NCI-H1048 (cell line): ENCODE data around the gene SELENOF.
"Not testable (repeated sequence)": the region's sequence is repeated elsewhere in the genome, so short reads cannot be mapped to it uniquely, and the experiment has no call there.

Source experiments
- DNase-seq: peaks from one replicate; lab custom pipeline; 2025; lab: John Stamatoyannopoulos, UW

Gene SELENOF

DNA sequence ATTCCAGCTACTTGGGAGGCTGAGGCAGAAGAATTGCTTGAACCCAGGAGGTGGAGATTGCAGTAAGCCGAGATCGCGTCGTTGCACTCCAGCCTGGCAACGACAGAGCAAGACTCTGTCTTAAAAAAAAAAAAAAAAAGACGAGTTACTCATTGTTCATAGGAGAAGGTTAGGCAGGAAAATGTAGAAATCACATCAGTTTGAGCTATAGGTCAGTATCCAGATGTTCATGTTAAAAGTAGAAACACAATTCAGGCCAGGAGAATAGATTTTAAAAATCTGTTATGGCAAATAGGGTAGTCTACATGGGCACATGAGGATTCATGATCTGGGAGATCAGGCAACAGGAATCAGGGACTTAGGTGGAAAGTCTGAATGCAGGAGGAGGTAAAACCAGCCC is 57.7 kb downstream of the SELENOF start:
- no peak for DNase-seq

DNA sequence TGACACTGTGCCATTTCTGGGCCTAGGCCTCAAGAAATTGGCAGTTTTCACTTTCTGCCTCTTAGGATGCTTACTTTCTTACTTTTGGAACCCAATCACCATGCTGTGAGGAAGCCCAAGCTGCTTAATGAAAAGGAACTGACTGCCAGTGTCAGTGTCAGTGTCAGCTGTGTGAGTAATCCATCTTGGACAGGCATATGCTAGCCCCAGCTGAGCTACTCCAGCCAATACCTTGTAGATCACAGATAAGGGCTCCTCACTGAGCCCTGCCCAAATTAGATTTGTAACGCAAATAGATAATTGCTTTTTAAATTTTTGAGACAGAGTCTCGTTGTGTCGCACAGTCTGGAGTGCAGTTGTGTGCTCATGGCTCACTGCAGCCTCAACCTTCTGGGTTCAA is 59.6 kb downstream of the SELENOF start:
- DNase-seq, result no peak

DNA sequence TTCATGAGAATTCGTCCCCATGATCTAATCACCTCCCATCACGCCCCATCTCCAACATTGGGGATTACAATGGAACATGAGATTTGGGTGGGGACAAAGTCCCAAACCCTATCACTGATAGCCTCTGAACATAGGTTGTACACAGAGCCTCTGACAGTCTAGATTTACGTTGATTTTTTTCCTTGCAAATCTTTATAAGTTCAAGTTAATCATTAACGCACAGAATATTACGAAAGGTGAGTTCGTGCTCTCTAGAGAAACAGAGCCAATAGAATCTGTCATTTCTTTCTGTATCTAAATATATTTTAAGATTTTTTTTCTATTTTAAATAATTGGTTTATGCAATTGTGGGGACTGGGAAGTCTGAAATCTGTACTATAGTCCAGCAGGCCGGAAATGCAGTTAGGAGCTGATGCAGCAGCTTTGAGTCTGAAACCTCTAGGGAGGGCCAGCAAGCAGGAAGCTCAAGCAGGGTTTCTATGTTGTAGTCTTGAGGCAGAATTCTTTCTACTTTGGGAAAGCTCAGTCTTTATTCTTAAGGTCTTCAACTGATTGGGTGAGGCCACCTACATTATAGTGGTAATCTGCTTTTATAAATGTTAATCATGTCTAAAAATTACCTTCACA is 61.0 kb downstream of the SELENOF start:
- DNase-seq, result no peak

DNA sequence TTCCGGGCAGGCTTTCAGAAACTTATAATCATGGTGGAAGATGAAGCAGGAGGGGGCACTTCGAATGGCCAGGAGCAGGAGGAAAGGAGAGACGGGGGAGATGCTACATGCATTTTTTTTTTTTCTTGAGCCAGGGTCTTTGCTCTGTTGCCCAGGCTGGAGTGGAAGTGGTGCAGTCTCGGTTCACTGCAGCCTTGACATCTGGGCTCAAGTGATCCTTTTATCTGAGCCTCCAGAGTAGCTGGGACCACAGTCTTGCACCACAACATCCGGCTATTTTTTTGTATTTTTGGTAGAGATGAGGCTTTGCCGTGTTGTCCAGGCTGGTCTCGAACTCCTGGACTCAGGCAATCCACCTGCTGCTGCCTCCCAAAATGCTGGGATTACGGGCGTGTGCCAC is 61.6 kb downstream of the SELENOF start:
- no peak for DNase-seq

DNA sequence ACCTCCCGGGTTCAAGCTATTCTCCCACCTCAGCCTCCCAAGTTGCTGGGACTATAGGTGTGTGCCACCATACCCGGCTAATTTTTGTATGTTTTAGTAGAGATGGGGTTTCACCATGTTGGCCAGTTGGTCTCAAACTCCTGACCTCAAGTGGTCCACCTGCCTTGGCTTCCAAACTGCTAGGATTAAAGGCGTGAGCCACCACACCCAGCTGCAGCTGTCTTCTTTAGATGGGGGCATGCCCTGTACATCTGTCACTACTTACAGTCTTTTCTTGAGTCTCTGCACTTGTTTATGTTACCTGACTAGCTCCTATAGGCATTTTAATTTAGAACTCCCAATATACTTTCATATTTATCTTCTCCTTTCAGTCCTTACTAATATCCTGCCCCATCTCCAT is 64.2 kb downstream of the SELENOF start:
- no peak for DNase-seq

DNA sequence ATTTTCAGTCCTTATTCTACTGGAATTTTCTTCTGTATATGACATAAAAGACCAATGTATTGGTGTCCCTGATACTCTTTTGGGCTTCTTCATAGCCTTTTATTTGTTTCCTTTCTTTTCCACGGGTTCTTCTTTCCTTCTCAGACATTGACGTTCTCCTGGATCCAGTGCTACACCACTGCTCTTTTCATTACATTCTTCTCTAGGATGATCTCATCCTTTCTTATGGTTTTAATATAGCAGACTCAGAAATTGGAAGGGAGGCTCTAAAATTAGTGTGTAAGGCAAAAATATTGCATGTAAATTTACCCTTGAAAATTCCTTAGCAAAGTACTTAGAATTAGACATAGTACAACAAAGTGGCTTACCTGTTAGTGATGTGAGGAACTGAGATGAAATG is 65.3 kb downstream of the SELENOF start:
- DNase-seq, result no peak

DNA sequence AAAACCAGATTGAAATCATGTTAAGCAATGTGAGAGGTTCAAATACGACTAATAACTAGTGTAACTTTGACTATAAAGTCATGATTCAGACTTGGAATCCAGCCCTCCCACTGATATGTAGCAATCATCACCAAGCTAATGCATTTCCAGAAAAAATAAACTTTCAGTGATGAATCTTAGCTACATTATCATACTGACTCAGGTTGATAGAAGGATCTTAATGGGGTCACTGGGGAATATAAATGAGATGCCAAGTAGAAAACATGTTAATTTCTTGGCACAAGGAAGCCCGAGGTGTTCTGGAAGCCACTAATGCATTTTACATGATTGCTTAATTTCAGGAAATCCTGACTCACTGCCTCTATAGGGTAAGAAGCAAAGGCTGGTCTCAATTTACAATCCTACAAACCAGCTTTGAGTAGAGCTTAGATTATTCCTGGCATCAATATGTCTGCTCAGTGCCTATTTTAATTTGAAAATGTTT is 67.7 kb downstream of the SELENOF start:
- no peak for DNase-seq

DNA sequence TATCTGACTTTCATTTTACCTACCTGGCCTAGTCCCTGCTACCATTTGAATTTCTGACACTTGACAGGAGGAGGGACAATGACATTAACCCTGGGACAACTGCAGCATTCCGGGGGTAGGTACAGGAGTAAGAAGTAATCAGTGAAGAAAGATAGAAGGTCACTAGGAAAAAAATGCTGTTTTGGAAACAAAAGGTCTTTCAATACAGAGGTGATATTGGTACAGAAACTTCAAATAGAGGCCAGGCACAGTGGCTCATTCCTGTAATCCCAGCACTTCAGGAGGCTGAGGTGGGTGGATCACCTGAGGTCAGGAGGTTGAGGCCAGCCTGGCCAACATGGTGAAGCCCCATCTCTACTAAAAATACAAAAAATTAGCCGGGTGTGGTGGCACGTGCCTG is 68.4 kb downstream of the SELENOF start:
- DNase-seq, result no peak

DNA sequence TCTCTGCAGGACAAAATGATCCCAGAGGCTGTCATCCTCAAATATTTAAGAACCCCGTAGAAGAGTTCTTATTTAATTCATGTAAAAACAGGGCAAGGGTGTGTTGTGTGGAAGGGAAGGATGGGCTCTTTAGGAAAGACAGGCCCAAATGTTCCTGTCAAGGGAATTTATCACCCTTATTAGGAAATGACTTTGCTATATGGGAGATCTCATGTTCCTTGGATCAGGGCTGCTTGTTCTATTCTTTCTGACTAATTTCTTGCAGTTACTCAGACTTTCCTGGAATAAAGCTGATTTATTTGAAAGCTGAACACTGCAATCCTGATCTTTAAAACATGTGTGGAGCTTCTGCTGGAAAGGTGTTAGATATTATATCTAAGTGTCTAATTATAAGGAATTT is 72.8 kb downstream of the SELENOF start:
- no peak for DNase-seq

DNA sequence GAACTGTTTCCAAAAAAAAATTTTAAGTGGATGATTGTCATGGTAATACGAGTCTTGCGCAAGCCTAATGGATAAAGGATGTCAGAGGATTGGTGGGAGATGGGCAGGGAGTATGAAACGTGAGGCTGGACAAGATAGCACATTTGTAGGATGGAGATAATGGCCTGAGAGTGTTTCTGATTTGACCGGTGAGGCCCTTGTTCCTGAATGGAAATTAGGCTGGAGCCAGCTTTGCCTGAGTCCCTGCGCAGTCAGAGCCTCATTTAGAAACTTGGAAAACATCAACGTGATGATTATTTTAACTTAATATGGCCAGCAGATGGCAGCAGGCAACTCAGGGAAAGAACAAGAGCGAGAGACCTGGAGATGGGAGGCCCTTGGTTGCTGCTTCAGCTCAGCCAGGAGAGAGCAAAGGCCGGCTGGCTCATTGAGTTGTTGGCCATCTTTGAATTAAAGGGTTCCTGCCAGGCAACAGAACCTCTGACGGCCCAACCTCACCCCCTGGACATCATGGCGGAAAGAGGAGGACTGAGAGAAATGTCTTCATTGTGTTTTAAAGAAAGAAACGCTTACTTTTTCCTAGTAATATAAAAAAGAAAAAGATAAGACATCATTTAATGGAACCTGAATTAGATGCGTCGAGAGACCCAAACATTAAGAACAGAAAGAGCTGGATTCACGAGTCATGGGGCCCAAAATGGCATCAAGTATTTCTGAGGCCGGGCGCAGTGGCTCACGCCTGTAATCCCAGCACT is 80.3 kb downstream of the SELENOF start:
- peak; percentile 56 for DNase-seq

DNA sequence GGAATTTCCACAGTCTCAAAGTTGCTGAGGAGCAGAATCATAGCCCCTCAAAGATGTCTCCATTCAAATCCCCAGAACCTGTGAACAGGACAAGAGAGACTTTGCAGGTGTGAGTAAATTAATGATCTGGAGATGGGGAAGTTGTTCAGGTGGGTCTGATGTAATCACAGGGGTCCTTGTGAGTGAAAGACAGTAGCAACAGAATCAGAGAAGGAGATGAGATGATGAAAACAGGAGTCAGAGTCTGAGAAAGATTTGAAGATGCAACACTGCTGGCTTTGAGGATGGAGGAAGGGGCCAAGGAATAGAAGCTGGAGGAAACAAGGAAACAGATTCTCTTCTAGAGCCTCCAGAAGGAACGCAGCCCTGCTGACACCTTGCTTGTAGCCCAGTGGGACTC is 81.5 kb downstream of the SELENOF start:
- DNase-seq, result no peak

DNA sequence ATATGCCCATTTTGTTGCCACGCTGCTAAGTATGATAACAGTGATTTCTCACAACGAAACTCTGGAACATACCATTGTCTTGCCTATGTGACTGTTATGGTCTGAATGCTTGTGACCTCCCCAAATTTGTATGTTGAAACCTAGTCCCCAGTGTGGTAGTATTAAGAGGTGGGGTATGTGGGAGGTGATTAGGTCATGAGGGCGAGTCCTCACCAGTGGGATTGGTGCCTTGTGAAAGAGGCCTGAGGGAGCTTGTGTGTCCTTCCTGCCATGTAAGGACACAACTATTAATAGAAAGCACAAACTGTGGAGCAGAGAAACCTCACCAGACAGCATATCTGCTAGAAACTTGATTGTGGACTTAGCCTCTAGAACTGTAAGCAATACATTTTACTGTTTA is 84.6 kb downstream of the SELENOF start:
- no peak for DNase-seq

DNA sequence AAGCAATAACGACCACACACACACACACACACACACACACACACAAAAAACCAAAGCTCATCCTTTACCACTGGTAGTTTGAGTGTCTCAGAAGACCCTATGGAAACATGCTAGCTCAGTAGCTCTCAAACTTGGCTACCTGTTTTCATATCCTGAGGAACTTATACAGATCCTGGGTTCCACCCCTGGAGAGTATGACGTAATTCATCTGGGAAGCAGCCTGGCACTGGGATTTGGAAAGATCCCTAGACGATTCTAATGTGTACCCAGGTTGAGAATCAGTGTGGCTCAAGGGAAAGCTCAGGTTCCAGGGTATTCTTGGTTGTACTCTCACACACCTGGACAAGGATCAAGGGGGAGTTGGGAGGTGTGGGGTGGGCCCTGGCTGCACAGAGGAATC is 85.9 kb downstream of the SELENOF start:
- no peak for DNase-seq

DNA sequence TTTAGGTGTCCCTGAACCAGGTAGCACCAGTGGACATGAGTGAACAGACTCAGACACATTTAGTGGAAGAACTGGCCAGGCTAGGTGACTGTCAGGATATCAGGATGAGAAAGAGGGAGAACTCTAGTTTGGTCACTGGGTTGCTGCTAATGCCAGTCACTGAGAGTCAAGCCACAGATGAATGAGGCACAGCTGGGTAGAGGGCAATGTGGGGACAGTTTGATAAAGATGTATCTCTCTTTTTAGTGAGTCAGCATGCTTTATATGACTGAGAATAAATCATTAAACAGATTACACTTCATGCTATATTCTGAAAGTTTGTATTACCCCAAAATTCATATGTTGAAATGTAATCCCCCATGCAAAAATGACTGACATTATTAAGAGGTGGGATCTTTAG is 87.1 kb downstream of the SELENOF start:
- DNase-seq, result no peak

DNA sequence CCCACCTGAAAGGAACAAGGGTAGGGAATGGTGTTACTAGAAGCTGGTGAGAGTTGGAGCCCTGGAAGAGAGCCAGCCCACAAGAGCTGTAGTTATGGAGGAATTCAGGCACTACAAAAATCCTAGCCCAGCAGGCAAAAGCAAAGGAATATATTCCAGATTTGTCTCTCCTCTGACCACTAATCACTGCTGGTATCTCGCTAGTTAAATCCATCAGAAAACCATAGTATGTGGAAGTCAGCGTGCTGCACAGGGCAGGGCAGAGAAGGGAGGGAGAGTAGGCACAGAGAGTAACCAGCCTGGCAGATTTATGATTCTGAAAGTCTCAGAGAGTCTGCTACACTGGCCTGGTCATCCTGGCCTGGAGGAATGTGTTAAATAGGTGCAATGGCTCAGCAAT is 88.6 kb downstream of the SELENOF start:
- no peak for DNase-seq

DNA sequence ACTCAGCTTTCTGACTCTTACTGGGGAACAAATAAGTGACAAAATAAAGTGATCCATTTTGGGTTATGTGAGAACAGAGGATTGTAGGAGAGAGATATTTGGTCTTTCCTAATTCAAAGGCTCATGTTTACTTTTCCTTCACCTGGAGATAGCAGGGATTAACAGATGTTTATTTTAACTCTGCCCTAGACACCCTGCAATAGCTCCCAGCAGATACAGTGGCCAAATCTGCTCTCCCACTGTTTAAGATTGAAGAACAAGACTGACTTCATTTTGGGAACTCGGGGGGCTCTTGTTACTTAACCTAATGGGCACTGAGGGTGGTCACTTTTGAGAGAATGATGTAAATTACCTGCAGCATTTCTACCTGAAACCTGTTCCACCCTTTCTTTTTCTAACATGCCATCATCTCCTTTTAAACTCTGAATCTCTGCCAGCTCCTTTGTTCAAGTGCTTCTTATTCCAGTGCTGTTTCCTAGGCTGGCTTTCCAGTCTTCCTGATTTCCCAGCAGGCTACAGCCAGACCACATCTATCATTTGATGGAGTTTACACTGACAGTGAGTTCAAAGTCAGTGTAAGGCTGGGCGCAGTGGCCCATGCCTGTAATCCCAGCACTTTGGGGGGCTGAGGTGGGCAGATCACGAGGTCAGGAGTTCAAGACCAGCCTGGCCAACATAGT is 90.0 kb downstream of the SELENOF start:
- DNase-seq, result no peak

DNA sequence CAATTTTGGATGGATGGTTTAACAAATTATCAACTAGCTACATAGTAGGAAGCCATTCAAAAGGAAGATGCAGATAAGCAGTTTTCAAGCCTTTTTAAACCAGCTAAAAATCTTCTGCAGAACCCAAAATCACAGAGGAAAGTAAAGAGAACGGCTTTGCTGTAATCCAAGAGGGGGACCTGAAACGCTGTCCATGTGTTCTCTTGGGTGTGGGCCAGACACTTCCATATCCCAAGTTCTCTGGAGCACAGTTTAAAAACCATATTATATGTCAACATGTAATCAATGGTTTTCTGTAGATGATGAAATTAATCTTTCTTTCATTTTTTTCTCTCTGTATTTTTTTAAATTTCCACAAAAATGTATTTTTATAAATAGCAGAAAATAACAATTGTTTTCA is 90.5 kb downstream of the SELENOF start:
- no peak for DNase-seq

DNA sequence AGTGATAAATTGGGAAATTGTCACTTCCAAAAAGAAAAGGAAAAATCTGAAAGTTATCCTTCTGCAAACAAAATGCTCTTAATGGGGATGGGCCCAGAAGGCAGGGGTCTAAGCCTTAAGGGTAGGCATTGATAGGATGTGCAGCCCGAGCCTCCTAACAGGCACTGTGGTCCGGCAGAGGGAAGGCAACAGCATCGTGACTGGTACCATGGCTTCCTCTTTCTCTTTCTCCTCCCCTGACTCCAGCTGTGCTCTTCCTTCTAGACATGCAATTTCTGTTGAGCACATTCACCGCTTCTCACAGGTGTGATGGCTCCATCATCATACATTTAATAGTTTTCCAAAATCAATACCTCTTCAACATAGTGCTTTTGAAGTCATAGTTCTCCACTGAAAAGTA is 91.5 kb downstream of the SELENOF start:
- DNase-seq, result no peak

DNA sequence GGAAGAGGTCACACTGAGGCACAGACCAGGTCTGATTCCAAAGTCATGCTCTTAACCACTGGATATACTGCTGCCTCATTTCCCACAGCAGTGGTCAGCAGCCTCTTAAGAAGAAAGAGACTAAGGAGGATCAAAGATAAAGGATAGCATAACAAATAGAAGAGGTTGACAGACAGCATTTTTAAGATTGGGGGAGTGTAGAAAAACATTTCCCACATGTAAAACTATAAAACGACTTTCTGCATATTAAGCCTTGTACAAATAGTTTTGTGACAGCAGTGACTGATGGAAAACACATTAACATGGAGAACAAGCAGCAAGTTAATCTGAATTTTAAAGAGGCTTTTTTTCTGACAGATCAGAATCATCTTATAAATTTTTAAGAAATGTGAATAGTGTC is 92.0 kb downstream of the SELENOF start:
- no peak for DNase-seq

DNA sequence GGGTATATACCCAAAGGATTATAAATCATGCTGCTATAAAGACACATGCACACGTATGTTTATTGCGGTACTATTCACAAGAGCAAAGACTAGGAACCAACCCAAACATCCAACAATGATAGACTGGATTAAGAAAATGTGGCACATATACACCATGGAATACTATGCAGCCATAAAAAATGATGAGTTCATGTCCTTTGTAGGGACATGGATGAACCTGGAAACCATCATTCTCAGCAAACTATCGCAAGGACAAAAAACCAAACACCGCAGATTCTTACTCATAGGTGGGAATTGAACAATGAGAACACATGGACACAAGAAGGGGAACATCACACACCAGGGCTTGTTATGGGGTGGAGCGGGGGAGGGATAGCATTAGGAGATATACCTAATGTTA is 94.0 kb downstream of the SELENOF start:
- DNase-seq, result not testable (repeated sequence)

DNA sequence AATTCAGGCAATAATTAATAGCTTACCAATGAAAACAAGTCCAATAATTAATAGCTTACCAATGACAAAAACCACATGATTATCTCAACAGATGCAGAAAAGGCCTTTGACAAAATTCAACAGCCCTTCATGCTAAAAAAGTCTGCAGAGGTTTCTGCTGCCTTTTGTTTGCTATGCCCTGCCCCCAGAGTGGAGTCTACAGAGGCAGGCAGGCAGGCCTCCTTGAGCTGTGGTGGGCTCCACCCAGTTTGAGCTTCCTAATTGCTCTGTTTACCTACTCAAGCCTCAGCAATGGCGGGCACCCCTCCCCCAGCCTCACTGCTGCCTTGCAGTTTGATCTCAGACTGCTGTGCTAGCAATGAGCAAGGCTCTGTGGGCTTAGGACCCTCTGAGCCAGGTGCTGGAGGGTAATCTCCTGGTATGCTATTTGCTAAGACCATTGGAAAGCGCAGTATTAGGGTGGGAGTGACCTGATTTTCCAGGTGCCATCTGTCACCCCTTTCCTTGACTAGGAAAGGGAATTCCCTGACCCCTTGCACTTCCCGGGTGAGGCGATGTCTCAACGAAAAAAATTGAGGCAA is 96.6 kb downstream of the SELENOF start:
- DNase-seq, result not testable (repeated sequence)

DNA sequence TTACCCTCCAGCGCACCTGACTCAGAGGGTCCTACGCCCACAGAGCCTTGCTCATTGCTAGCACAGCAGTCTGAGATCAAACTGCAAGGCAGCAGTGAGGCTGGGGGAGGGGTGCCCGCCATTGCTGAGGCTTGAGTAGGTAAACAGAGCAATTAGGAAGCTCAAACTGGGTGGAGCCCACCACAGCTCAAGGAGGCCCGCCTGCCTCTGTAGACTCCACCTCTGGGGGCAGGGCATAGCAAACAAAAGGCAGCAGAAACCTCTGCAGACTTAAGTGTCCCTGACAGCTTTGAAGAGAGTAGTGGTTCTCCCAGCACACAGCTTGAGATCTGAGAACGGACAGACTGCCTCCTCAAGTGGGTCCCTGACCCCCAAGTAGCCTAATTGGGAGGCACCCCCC is 99.8 kb downstream of the SELENOF start:
- DNase-seq, result not testable (repeated sequence)
